GM19372 (cell line): ENCODE measurements around the gene RINL.
"Not testable (repeated sequence)": the region's sequence is repeated elsewhere in the genome, so short reads cannot be mapped to it uniquely, and the experiment has no call there.

Experiments used
- ATAC-seq: cut with Tn5 transposase; IDR thresholded peaks from one replicate; pipeline ENCODE4 v1.9.1; 2021; ENCODE audit warnings: mild to moderate bottlenecking, low read depth, moderate library complexity; ENCODE audit not compliant: unreplicated experiment

Gene RINL

DNA sequence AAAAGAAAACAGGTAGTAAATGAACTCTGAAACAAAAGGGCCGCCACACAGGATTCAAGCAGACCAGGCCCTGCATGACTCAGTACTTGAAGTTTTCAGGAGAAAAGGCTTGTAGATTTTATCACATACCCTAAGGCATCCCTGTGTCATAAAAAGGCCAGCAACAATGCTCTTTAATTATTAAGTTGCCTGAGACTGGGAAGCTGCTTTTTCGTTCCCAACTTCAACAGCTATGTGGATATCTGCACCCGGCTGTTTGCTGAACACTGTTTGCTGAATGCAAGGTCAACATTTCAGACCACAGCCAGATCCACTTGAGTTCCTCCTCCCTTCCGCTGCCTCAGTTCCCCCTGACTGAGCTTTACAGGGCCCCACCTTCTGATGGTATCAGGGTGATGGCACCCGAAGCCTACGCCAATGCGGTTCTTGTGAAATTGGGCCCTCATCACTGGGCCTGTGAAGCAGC, 40.4 kb downstream of the RINL start:
- ATAC-seq: no peak

DNA sequence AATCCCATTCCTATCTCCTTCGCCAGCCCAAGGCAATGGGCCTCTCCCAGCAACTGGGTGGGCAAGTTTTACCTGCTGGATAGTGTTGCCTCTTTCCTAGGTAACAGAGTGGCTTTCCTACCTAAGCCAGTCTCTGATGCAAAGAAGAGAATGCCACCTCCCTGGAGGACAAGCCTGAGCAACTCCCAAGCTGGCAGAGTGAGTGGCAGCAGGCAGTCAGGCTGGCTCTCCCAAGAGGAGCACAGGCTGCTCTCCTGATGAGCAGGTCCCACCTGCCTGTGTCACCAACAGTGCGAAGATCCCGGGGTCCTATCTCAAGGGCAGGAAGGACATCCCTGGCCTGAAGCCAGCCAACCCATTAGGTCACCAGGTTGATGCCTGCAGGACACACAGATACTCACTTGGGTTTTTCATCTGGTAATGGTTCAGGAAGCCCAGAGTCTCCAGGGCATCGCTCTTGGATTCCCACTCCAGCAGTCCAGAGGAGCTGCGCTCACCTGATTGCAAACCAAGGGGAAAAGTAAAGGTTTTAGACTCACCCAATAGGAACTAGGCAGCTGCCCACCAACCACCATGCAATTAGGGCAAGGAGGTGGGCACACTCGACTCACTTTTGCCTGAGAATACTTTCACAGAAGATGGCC, 41.0 kb downstream of the RINL start:
- ATAC-seq: no peak

DNA sequence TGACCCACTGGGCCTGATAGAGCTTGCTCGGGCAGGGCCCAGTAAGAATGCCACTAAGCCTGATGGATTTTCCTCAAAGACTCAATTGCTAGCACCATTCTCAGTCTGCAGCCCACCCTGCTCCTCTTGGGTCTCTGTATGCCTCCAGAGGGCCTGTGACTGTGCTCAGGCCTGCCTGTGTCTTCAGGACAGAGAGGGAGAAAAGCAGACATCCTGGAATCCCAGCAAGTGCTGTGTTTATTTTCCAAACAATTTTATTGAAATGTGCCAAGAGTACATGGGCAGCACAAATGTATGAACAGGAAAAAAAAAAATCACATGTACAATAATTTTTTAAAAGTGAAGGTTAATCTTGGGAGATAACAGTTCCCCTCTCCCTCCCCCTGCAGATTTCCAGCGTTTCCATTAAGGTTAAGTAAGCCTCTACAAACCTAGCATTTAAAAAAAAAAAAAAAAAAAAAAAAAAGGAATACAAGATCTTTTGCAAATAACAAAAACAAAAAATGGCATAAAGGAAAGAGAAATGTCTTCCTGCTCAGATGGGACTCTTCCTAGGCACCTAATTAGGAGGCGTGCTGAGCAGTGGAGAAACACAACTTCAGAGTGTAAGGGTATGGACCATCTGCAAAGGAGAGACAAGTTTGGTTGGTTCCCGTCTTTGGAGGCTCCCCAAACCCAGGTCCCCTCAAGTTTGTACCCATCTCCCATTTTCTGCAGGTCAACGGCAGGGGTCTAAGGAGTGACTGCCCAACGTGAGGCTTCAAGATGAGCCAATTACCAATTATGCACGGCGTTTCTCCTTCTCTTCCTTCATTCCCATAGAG, 41.7 kb downstream of the RINL start:
- no peak for ATAC-seq

DNA sequence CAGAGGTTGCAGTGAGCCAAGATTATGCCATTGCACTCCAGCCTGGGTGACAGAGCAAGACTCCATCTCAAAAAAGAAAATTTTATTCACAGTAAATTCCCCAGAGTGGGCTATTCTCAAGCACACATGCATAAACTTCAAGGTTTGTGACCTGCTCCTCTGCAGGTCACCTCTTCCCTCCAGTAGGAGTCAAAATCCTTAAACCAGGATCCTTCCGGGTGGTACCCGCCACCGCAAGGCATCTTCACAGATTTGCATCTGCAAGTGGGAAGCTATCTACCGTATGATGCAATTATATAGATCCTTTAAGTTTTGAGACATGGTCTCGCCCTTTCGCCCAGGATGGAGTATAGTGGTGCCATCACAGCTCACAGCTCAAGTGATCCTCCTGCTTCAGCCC, 43.5 kb downstream of the RINL start:
- no peak for ATAC-seq

DNA sequence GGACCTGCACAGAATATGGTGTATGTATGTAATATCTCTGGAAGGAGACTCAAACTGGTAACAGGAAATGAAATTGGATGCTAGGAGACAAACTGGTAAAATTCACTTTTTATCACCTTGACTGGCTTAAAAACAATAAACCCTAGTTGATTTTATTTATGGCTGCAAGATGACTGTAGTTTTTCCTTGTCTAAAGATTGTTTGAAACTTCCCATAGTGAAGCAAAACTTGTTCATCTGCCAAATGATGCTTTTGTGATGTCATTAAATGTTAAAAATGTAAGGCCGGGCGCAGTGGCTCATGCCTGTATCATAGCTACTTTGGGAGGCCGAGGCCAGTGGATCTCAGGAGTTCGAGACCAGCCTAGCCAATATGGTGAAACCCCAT, 44.0 kb downstream of the RINL start:
- ATAC-seq: no peak

DNA sequence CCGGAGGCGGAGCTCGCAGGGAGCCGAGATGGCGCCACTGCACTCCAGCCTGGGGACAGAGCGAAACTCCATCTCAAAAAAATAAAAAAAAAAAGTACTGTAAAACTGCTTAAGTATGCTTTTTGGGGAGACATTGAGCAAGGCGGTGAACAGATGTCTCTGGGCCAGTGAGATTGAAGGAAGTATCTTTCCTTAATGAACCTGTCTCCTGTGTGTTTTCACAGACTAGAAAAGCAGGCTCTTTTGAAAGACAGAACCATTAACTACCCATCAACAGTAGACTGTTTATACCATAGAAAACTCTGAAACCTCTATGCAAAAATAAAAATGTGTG, 45.0 kb downstream of the RINL start:
- ATAC-seq: no peak

DNA sequence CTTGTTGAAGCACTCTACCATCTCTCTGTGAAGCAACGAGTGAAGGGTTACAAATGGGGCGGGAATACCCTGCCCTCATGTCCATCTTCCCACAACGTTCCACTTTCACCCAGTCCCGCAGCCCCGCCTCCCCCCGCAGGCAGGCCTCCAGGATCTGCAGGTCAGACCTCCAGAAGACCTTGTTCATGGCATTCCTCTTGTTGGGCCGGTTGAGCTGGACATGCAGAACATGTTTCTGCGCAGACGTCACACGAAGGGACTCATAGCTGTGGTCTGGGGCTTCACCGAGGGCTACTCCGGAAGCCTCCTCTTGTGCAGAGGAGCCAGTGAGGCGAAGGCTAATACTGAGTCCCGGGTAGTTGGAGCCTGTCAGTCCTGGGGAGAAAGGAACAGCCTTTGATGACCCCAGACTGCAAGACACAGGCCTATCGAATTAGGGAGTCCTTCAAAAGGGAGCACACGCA, 46.9 kb downstream of the RINL start:
- peak; percentile 39 for ATAC-seq

DNA sequence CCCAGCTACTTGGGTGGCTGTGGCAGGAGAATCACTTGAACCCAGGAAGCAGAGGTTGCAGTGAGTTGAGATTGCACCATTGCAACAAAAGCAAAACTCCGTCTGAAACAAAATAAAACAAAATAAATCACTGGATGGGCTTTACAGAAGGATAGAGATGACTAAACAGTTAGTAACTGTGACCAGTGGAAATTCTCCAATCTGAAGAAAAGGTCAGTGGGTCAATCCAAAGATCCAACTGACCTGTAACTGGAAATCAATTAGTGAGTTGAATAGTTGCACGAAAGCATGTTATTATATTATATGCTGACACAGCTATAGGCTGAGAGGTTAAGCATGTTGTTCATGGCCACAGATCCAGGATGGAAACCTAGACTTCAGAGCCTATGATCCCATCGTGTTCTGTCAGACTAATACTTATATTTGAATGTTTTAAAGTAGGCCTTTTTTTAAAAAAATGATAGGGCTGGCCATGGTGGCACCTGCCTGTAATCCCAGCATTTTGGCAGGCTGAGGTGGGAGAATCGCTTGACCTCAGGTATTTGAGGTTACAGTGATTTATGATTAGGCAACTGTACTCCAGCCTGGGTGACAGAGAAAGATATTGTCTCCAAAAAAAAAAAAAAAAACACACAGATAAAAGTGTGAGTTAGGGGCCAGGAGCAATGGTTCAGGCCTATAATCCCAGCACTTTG, 47.9 kb downstream of the RINL start:
- no peak for ATAC-seq

DNA sequence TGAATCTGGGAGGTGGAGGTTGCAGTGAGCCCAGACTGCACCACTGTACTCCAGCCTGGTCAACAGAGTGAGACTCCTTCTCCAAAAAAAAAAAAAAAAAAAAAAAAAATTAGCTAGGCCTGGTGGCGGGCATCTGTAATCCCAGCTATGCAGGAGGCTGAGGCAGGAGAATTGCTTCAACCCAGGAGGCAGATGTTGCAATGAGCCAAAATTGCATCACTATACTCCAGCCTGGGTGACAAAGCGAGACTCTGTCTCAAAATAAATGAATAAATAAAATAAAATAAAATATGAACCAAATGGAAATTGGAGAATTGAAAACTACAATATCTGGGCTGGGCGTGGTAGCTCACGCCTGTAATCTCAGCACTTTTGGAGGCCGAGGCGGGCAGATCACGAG, 48.9 kb downstream of the RINL start:
- not testable (repeated sequence) for ATAC-seq

DNA sequence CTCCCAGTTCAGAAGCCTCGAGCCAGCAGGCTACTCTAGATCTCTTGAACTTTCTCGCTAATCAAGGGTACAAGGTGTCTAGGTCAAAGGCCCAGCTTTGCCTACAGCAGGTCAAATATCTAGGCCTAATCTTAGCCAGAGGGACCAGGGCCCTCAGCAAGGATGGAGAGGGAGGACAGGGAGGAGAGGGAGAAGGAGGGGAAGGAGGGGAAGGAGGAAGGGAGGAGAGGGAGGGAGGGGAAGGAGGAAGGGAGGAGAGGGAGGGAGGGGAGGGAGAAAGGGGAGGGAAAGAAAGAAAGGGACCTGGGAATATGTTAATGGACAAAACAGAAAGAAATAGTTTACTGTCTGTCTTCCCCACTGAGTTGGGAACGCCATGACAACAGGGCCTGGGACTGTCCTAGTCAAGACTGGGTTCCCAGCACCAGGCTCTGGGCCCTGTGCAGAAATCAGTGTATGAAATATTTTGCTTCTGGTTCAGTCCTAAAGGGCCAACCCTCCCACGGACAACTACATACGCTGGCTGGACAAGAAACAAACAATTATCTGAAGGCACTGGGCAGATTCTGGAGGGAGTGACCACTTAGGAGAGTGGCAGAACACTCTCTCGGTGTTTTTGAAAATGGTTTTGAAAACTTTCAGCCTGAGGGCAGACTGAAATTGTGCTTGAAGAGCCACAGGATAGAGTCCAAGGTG, 51.1 kb downstream of the RINL start:
- no peak for ATAC-seq

DNA sequence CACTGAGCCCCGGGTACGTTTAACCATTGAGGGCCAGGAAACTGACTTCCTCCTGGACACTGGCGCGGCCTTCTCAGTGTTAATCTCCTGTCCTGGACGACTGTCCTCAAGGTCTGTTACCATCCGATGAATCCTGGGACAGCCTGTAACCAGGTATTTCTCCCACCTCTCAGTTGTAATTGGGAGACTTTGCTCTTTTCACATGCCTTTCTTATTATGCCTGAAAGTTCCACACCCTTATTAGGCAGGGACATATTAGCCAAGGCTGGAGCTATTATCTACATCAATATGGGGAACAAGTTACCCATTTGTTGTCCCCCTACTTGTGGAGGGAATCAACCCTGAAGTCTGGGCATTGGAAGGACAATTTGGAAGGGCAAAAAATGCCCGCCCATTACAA, 52.1 kb downstream of the RINL start:
- ATAC-seq: not testable (repeated sequence)

DNA sequence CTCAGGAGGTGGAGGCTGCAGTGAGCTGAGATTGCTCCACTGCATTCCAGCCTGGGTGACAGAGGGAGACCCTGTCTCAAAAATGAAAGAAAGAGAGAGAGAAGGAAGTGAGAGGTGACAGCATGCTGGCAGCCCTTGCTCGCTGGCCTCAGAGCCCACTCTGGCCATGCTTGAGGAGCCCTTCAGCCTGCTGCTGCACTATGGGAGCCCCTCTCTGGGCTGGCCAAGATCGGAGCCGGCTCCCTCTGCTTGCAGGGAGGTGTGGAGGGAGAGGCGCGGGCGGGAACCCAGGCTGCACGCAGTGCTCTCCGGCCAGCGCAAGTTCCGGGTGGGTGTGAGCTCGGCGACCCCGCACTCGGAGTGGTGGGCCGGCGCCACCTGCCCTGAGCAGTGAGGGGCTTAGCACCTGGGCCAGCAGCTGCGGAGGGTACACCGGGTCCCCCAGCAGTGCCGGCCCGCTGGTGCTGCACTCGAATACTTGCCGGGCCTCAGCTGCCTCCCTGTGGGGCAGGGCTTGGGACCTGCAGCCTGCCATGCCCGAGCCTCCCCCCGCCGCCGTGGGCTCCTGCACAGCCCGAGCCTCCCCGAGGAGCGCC, 56.7 kb downstream of the RINL start:
- not testable (repeated sequence) for ATAC-seq

DNA sequence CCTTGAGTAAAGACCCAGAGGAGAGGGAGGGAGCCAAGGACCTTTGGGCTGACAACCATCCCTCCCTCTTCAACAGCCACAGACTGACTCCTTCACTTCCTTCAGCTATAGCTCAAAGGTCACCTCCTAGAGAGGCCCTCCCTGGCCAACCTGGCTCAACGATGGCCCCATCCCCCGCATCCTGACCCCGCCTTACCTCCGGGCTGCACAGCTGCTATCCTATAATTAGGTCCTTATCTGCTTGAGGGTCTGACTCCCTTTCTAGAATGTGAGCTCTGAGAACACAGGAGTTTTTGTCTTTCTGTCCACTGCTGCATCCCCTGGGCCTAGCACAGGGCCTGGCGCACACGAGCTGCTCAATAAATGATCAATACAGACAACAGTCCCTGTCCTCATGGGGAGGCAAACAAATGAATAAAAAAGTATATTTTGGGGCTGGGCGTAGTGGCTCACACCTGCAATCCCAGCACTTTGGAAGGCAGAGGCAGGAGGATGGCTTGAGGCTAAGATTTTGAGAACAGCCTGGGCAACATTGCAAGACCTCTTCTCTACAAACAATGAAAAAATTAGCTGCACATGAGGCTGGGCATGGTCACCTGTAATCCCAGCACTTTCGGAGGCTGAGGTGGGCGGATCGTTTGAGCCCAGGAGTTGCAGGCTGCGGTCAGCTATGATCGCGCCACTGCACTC, 58.7 kb downstream of the RINL start:
- ATAC-seq: no peak
